GM12874 (cell line): Measurements from ENCODE around the gene GNB5.

ENCODE experiments used
- CTCF ChIP-seq: IDR thresholded peaks from 2 replicates; pipeline ENCODE4 v1.5.1; 2011; ENCODE audit warnings: low read depth, mild to moderate bottlenecking, control low read depth, low read length, moderate library complexity; ENCODE audit not compliant: insufficient read depth

Gene GNB5

GRCh38 chr15:52097180-52097579 lies 94.0 kb downstream of the GNB5 start:
- TF ChIP-seq CTCF = no peak

- TF ChIP-seq CTCF = no peak
These were observed 95.5 kb downstream of the GNB5 start for GRCh38 chr15:52095597-52096262.

GRCh38 chr15:52094811-52095584 lies 96.2 kb downstream of the GNB5 start:
- no peak for TF ChIP-seq CTCF

- TF ChIP-seq CTCF = no peak
These were observed 97.4 kb downstream of the GNB5 start for GRCh38 chr15:52093539-52094510.

GRCh38 chr15:52093167-52093538 lies 98.0 kb downstream of the GNB5 start:
- no peak for TF ChIP-seq CTCF

- no peak for TF ChIP-seq CTCF
These were observed 101.0 kb downstream of the GNB5 start for GRCh38 chr15:52090193-52090592.

- no peak for TF ChIP-seq CTCF
These were observed 105.0 kb downstream of the GNB5 start for GRCh38 chr15:52086011-52086786.
